ENCODE data around the gene LASP1.
"Not testable (repeated sequence)": the region's sequence is repeated elsewhere in the genome, so short reads cannot be mapped to it uniquely, and the experiment has no call there.

- not testable (repeated sequence) for TF ChIP-seq PPARA (CRISPR knock-in tag; IDR thresholded peaks at IDR 0.05; ENCODE audit: borderline replicate concordance); ZFP3 (CRISPR knock-in tag; IDR thresholded peaks at IDR 0.05); CSRNP3 (CRISPR knock-in tag; IDR thresholded peaks at IDR 0.05); CREB5 (CRISPR knock-in tag; IDR thresholded peaks at IDR 0.05; ENCODE audit: low read depth)
Observed at GRCh38 chr17:38953800-38954199, 83.9 kb downstream of the LASP1 start.

Data from SK-N-SH treated with all-trans-retinoic acid at 6 μM for 48 hours (cell line).